ENCODE measurements around the gene RPS14. TPM values are rescaled to one million over a fixed set of nuclear protein-coding genes. Genes with fewer than 3 reads are reported as not detected.
A peak's percentile ranks its signal among the peaks of the same experiment; 100 is the strongest.

RPS14 gene
- total and polyA plus RNA-seq, 10 of the 15 experiments (the other 5 are each of a cell fraction or from before 2014, with no cell fraction given) = 2,295 to 4,047 (median 2,787) TPM

DNA sequence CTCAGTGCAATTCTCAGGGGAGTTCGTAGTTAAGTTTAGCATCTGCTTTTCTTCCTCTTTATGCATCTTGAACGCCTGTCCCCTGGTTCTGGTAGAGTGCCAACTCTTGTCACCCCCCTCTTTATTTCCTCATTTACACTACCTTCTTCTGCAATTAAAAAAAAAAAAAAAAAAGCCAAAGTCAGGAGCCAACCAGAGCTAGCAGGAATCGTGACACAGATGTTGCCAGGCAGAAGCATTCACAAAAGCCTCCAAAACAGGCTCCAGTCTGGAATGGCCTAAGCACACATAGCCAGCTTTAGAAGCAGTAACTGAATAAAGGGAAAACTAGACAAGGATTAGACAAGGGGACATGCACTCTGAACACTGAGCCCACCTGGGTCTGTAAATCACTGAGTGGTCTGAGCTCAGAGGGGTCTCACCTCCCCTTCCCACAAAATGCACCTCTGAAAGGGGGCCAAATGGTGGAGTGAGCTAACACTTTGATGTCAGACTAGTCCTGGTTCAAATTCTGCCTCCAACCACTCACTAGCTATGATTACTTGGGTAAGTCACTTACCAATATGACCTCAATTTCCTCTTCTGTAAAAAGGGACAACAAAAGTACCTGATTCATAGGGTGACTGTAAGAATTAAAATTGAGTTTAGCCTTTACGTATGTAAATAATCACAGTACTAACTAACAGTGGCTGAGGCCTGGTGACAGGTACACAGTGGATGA is 38.9 kb downstream of the RPS14 start (continued):
- TF ChIP-seq CEBPB (IDR thresholded peaks at IDR 0.05; ENCODE audit: borderline replicate concordance in 1 of 2, low read depth in 2 of 2, low read length in 2 of 2) (peak in 1 of 2 experiments; percentile 57; a peak in 1 of 4 replicates), CHD2 (IDR thresholded peaks at IDR 0.05; ENCODE audit: borderline replicate concordance, low read depth, low read length) (peak; percentile 58; the same call in 1 of the 2 replicates), YY1 (IDR thresholded peaks at IDR 0.05; ENCODE audit: low read depth, low read length) (0 out of 2 replicates have a peak, but pooled peaks have one; percentile 29), NFYB (IDR thresholded peaks at IDR 0.05; ENCODE audit: insufficient read depth, low read depth, low read length) (peak; percentile 98), MEF2A (IDR thresholded peaks at IDR 0.05; ENCODE audit: insufficient read depth, low read depth, low read length) (0 out of 2 replicates have a peak, but pooled peaks have one; percentile 1), RBBP5 (conservative IDR thresholded peaks at IDR 0.05) (no peak), DPF2 (IDR thresholded peaks at IDR 0.05) (peak; percentile 8; the same call in 1 of the 2 replicates), EGR1 (IDR thresholded peaks at IDR 0.05; ENCODE audit: borderline replicate concordance in 1 of 2, low read depth in 2 of 2, low read length in 2 of 2) (0 out of 3 replicates have a peak, but pooled peaks of 1 of the 2 experiments have one; percentile 13), FOS (IDR thresholded peaks at IDR 0.05; ENCODE audit: borderline replicate concordance, extremely low read depth, insufficient read length) (no peak), CREM (IDR thresholded peaks at IDR 0.05; ENCODE audit: low read depth) (peak; percentile 77; the same call in 1 of the 2 replicates), POLR2A (IDR thresholded peaks at IDR 0.05; ENCODE audit: low read depth, low read length) (peak; percentile 82), ZNF207 (IDR thresholded peaks at IDR 0.05; ENCODE audit: borderline replicate concordance) (no peak; the same call in none of the 2 replicates), ATF7 (IDR thresholded peaks at IDR 0.05; ENCODE audit: low read depth) (peak; percentile 26; the same call in 1 of the 2 replicates), PAX5 (IDR thresholded peaks at IDR 0.05; ENCODE audit: borderline replicate concordance, low read depth, low read length) (peak; percentile 61; the same call in 1 of the 2 replicates), BRCA1 (IDR thresholded peaks at IDR 0.05; ENCODE audit: low read depth, low read length) (no peak)
- TF ChIP-seq, protein P1, sequence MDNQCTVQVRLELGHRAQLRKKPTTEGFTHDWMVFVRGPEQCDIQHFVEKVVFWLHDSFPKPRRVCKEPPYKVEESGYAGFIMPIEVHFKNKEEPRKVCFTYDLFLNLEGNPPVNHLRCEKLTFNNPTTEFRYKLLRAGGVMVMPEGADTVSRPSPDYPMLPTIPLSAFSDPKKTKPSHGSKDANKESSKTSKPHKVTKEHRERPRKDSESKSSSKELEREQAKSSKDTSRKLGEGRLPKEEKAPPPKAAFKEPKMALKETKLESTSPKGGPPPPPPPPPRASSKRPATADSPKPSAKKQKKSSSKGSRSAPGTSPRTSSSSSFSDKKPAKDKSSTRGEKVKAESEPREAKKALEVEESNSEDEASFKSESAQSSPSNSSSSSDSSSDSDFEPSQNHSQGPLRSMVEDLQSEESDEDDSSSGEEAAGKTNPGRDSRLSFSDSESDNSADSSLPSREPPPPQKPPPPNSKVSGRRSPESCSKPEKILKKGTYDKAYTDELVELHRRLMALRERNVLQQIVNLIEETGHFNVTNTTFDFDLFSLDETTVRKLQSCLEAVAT (IDR thresholded peaks at IDR 0.05) = peak; percentile 95
- TF ChIP-seq, protein P2, sequence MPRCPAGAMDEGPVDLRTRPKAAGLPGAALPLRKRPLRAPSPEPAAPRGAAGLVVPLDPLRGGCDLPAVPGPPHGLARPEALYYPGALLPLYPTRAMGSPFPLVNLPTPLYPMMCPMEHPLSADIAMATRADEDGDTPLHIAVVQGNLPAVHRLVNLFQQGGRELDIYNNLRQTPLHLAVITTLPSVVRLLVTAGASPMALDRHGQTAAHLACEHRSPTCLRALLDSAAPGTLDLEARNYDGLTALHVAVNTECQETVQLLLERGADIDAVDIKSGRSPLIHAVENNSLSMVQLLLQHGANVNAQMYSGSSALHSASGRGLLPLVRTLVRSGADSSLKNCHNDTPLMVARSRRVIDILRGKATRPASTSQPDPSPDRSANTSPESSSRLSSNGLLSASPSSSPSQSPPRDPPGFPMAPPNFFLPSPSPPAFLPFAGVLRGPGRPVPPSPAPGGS (IDR thresholded peaks at IDR 0.05; ENCODE audit: borderline replicate concordance, insufficient read depth, low read depth, low read length, poor library complexity, severe bottlenecking) = no peak
- TF ChIP-seq, protein P3, sequence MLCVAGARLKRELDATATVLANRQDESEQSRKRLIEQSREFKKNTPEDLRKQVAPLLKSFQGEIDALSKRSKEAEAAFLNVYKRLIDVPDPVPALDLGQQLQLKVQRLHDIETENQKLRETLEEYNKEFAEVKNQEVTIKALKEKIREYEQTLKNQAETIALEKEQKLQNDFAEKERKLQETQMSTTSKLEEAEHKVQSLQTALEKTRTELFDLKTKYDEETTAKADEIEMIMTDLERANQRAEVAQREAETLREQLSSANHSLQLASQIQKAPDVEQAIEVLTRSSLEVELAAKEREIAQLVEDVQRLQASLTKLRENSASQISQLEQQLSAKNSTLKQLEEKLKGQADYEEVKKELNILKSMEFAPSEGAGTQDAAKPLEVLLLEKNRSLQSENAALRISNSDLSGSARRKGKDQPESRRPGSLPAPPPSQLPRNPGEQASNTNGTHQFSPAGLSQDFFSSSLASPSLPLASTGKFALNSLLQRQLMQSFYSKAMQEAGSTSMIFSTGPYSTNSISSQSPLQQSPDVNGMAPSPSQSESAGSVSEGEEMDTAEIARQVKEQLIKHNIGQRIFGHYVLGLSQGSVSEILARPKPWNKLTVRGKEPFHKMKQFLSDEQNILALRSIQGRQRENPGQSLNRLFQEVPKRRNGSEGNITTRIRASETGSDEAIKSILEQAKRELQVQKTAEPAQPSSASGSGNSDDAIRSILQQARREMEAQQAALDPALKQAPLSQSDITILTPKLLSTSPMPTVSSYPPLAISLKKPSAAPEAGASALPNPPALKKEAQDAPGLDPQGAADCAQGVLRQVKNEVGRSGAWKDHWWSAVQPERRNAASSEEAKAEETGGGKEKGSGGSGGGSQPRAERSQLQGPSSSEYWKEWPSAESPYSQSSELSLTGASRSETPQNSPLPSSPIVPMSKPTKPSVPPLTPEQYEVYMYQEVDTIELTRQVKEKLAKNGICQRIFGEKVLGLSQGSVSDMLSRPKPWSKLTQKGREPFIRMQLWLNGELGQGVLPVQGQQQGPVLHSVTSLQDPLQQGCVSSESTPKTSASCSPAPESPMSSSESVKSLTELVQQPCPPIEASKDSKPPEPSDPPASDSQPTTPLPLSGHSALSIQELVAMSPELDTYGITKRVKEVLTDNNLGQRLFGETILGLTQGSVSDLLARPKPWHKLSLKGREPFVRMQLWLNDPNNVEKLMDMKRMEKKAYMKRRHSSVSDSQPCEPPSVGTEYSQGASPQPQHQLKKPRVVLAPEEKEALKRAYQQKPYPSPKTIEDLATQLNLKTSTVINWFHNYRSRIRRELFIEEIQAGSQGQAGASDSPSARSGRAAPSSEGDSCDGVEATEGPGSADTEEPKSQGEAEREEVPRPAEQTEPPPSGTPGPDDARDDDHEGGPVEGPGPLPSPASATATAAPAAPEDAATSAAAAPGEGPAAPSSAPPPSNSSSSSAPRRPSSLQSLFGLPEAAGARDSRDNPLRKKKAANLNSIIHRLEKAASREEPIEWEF (IDR thresholded peaks at IDR 0.05; ENCODE audit: insufficient replicate concordance, low read depth, low read length) = peak; percentile 70
- TF ChIP-seq, protein P4, sequence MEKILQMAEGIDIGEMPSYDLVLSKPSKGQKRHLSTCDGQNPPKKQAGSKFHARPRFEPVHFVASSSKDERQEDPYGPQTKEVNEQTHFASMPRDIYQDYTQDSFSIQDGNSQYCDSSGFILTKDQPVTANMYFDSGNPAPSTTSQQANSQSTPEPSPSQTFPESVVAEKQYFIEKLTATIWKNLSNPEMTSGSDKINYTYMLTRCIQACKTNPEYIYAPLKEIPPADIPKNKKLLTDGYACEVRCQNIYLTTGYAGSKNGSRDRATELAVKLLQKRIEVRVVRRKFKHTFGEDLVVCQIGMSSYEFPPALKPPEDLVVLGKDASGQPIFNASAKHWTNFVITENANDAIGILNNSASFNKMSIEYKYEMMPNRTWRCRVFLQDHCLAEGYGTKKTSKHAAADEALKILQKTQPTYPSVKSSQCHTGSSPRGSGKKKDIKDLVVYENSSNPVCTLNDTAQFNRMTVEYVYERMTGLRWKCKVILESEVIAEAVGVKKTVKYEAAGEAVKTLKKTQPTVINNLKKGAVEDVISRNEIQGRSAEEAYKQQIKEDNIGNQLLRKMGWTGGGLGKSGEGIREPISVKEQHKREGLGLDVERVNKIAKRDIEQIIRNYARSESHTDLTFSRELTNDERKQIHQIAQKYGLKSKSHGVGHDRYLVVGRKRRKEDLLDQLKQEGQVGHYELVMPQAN (conservative IDR thresholded peaks at IDR 0.05) = 0 out of 2 replicates have a peak, but pooled peaks have one; percentile 22

Measured in GM12878 (cell line).